Activated CD8-positive, alpha-beta memory T cell treated with anti-CD3 and anti-CD28 coated beads, Interleukin-2, amount 50 U/mL, for 24 hours (primary cell): ENCODE measurements around the gene SKOR2.

ENCODE experiments used
- DNase-seq: peaks from one replicate; pipeline ENCODE4 v3.0.0-alpha.2; 2020; ENCODE audit errors: extremely low read depth

SKOR2 gene

GRCh38 chr18:47251289-47252120, at the start of gene SKOR2:
Gene SKOR2, minus strand, starts transcription at chr18:47251660. Its CDS starts 2,477 bp downstream, at chr18:47249183.
- no peak for DNase-seq

GRCh38 chr18:47296462-47296861, 45.0 kb upstream of the SKOR2 start:
- DNase-seq, result no peak

GRCh38 chr18:47294801-47295200, 43.3 kb upstream of the SKOR2 start:
- no peak for DNase-seq

GRCh38 chr18:47288741-47289140, 37.3 kb upstream of the SKOR2 start:
- DNase-seq, result no peak

GRCh38 chr18:47287911-47288585, 36.6 kb upstream of the SKOR2 start:
- DNase-seq, result no peak

GRCh38 chr18:47286776-47287410, 35.4 kb upstream of the SKOR2 start:
- no peak for DNase-seq

GRCh38 chr18:47285456-47285855, 34.0 kb upstream of the SKOR2 start:
- DNase-seq, result no peak

- no peak for DNase-seq
These were observed 33.4 kb upstream of the SKOR2 start for GRCh38 chr18:47284721-47285395.

GRCh38 chr18:47283476-47283875, 32.0 kb upstream of the SKOR2 start:
- no peak for DNase-seq

GRCh38 chr18:47280121-47280520, 28.7 kb upstream of the SKOR2 start:
- no peak for DNase-seq

GRCh38 chr18:47274961-47275360, 23.5 kb upstream of the SKOR2 start:
- DNase-seq, result no peak

GRCh38 chr18:47265197-47265596, 13.7 kb upstream of the SKOR2 start:
- DNase-seq, result no peak

- no peak for DNase-seq
These were observed 12.8 kb upstream of the SKOR2 start for GRCh38 chr18:47264308-47264700.

- DNase-seq, result no peak
These were observed 12.2 kb upstream of the SKOR2 start for GRCh38 chr18:47263430-47264307.

- no peak for DNase-seq
These were observed 11.6 kb upstream of the SKOR2 start for GRCh38 chr18:47263150-47263429.

- DNase-seq, result no peak
These were observed 11.1 kb upstream of the SKOR2 start for GRCh38 chr18:47262301-47263149.

- DNase-seq, result no peak
These were observed 10.4 kb upstream of the SKOR2 start for GRCh38 chr18:47261902-47262300.

- DNase-seq, result no peak
These were observed 9.7 kb upstream of the SKOR2 start for GRCh38 chr18:47260924-47261701.

- DNase-seq, result no peak
These were observed 8.9 kb upstream of the SKOR2 start for GRCh38 chr18:47260120-47260923.
